Activated naive CD4-positive, alpha-beta T cell (primary cell): ENCODE measurements around the gene NINJ2.

Experiments
- DNase-seq, 4 experiments: peaks; one replicate each; lab custom pipeline; 2025; lab: John Stamatoyannopoulos, UW

Gene NINJ2

GRCh38 chr12:531951-532585 lies 131.2 kb downstream of the NINJ2 start:
- DNase-seq, result no peak

- DNase-seq, result no peak
Observed at GRCh38 chr12:530821-531220, 132.4 kb downstream of the NINJ2 start.

GRCh38 chr12:530308-530707 lies 132.9 kb downstream of the NINJ2 start:
- no peak for DNase-seq

GRCh38 chr12:527729-528128 lies 135.5 kb downstream of the NINJ2 start:
- no peak for DNase-seq

GRCh38 chr12:527241-527640 lies 136.0 kb downstream of the NINJ2 start:
- DNase-seq, result no peak

- DNase-seq, result no peak
Observed at GRCh38 chr12:526089-526488, 137.2 kb downstream of the NINJ2 start.

GRCh38 chr12:524167-524951 lies 138.9 kb downstream of the NINJ2 start:
- no peak for DNase-seq

- DNase-seq, result no peak
Observed at GRCh38 chr12:522692-523378, 140.4 kb downstream of the NINJ2 start.

GRCh38 chr12:520119-520518 lies 143.1 kb downstream of the NINJ2 start:
- no peak for DNase-seq

- no peak for DNase-seq
Observed at GRCh38 chr12:517538-517937, 145.7 kb downstream of the NINJ2 start.
